ENCODE data around the gene SEL1L2.

Gene SEL1L2

DNA sequence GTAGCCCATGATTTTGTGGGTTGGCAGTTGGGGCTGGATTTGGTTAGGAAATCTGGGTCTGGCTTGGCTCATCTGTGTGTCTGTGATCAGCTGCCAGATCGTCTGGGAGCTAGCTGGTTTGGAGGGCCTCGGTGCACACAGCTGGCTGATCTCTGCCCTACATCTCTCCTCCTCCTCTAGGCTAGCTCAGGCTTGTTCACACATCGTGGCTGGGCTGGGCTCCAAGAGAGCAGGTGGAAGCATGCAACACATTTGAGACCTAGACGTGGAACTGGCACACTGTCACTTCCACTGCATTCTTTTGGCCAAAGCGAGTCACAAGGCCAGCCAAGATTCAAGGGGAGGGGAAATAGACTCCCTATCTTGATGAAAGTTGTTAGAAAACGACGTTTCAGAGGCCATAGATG lies 189.7 kb downstream of the SEL1L2 start:
- no peak for TF ChIP-seq POLR2A (IDR thresholded peaks at IDR 0.05; ENCODE audit: low read depth, low read length)
- TF ChIP-seq POLR2AphosphoS5 (IDR thresholded peaks at IDR 0.05; ENCODE audit: low read depth, low read length), result no peak
- no peak for TF ChIP-seq TAF1 (IDR thresholded peaks at IDR 0.05; ENCODE audit: borderline replicate concordance, low read depth, low read length)
- DNase-seq (ENCODE audit: insufficient read length), result no peak
- FAIRE-seq, result no peak

DNA sequence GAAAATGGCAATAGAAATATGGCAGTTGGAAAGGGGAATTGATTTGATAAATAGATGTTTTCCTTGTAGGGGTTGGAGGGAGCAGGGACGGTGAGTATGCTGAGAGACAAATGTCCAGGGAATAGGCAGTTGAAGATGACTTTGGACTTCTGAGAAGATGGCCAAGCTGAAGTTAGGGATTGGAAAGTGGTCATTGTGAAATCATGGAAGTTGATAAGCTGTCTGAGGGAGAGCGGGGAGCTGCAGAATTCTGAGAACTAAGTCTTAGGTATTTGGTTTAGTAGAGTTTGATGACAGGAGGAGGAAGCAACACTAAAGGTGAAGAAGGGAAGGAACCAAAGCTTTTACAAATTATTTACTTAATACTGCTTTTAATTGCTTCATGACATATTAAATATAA lies 190.4 kb downstream of the SEL1L2 start:
- DNase-seq (ENCODE audit: insufficient read length) (no peak), FAIRE-seq (no peak)
- TF ChIP-seq POLR2AphosphoS5 (IDR thresholded peaks at IDR 0.05; ENCODE audit: low read depth, low read length) (no peak), TAF1 (IDR thresholded peaks at IDR 0.05; ENCODE audit: borderline replicate concordance, low read depth, low read length) (no peak), POLR2A (IDR thresholded peaks at IDR 0.05; ENCODE audit: low read depth, low read length) (no peak)
